ENCODE data around the gene FNDC11. TPM values are rescaled to one million over a fixed set of nuclear protein-coding genes. Genes with fewer than 3 reads are reported as not detected.

The FNDC11 gene
- total and polyA plus RNA-seq, 3 experiments from 2014 or later, result 0.13 to 0.26 TPM; not detected in 1

DNA sequence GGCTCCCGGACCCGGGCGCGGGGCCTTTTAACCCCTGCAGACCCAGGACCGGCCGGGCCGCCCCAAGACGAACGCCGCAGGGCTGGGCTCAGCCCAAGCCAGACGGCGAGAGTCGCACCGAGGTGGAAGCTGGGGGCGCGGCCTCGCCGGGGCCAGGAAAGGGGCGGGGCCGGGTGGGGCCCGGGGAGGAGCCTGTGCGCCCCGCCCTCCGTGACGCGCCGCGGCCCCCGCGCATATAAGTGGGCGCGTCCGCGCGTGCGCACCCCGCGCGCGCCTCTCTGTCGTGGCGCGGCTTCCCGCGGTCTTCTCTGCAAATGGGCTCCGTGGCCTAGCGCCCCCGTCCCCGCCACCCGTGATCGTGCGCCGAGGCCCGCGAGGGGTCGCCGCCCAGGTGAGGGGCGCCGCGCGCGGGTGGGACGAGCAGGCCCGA is 33.4 kb upstream of the FNDC11 start, which contains the start of gene PPDPF:
Gene PPDPF (plus strand): TSS at position 262 of the 430 bp plus-strand sequence. CDS start 544 bp downstream, outside the sequence.
- H3K9me3 ChIP-seq (ENCODE audit: low read length), result no peaks in the 10 kb centered on the region
- peaks cover 20% of the 10 kb centered on the region for H3K4me1 ChIP-seq (ENCODE audit: insufficient read depth, low read length)
- H3K27ac ChIP-seq (ENCODE audit: low read depth, low read length), result peak within 1 kb of the TSS; percentile 79
- peak within 1 kb of the TSS; percentile 70 for H3K4me3 ChIP-seq (ENCODE audit: low read length)
- peak; percentile 79 to 89 (median 84) for DNase-seq
- Mint-ChIP-seq H3K27ac (peak within 1 kb of the TSS; percentile 35 to 91 (median 76)), H3K4me3 (peak within 1 kb of the TSS; percentile 76 to 91 (median 81)), H3K4me1 (peaks cover 8 to 34% (median 10%) of the 10 kb centered on the region in 3 donors), H3K9me3 (peaks cover 0 to 4% (median 0%) of the 10 kb centered on the region in 5 donors), H3K27me3 (no peaks in the 10 kb centered on the region), H3K36me3 (peaks cover 5 to 25% (median 7%) of the 10 kb centered on the region in 3 donors)
- ChIA-PET POLR2A (interaction anchor here (0.7 to 3.1 kb wide), 19 partner anchors 9 to 726 kb away, joined by 3 to 31 read pairs (median 7); partner anchors contain the start of genes ARFRP1, GMEB2, HELZ2 and OPRL1), CTCF (interaction anchor here (1.0 to 3.1 kb wide), 7 partner anchors 17 to 460 kb away, joined by 3 to 24 read pairs (median 8); partner anchors contain the start of genes HELZ2, PTK6 and TPD52L2)
- no peaks in the 10 kb centered on the region for H3K27me3 ChIP-seq (ENCODE audit: insufficient read depth, low read length, poor library complexity, severe bottlenecking)
- H3K36me3 ChIP-seq (ENCODE audit: insufficient read depth, low read length), result peaks cover 14% of the 10 kb centered on the region

DNA sequence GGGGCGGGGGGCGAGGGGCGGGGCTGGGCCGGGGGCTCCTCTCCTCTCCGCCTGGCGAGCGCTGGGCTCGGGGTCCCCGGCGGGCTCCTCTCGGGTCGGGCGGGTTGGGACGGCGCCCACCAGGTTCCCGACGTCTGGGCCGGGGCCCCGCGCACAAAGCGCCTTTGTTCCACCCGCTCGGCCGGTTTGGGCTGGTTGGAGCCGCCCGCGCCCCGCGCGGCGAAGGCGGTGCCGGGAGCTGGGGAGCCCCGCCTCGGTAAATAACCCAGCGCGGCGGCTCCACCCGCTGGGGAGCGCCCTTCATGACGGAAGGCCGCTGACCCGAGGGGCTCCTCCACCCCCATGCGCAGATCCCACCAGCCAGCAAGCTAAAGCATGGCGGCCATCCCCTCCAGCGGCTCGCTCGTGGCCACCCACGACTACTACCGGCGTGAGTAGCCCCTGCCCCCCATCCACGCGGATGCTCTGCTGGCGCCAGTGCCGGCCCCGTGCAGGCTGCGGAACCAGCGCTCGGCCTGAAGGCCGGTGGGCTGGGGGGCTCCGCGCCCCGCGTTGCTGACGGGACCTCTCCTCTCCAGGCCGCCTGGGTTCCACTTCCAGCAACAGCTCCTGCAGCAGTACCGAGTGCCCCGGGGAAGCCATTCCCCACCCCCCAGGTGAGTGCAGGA is 32.9 kb upstream of the FNDC11 start:
- Mint-ChIP-seq H3K4me1 (peaks cover 8 to 34% (median 10%) of the 10 kb centered on the region in 3 donors), H3K27me3 (no peaks in the 10 kb centered on the region), H3K36me3 (peaks cover 5 to 25% (median 7%) of the 10 kb centered on the region in 3 donors), H3K4me3 (peak overlapping the region; percentile 76 to 87 (median 81)), H3K27ac (peak overlapping the region in 5 of 8 donors; percentile 35 to 90 (median 70)), H3K9me3 (peaks cover 0 to 3% (median 0%) of the 10 kb centered on the region in 5 donors)
- H3K27ac ChIP-seq (ENCODE audit: low read depth, low read length), result peak overlapping the region; percentile 79
- H3K36me3 ChIP-seq (ENCODE audit: insufficient read depth, low read length), result peaks cover 14% of the 10 kb centered on the region
- peak overlapping the region; percentile 70 for H3K4me3 ChIP-seq (ENCODE audit: low read length)
- peaks cover 20% of the 10 kb centered on the region for H3K4me1 ChIP-seq (ENCODE audit: insufficient read depth, low read length)
- DNase-seq, result peak; percentile 52 to 83 (median 62)
- CTCF ChIA-PET, result interaction anchor here (1.0 to 3.1 kb wide), 10 partner anchors 10 to 459 kb away, joined by 3 to 24 read pairs (median 6); partner anchors contain the start of genes HELZ2, PTK6, RTEL1 and TPD52L2
- H3K27me3 ChIP-seq (ENCODE audit: insufficient read depth, low read length, poor library complexity, severe bottlenecking), result no peaks in the 10 kb centered on the region
- H3K9me3 ChIP-seq (ENCODE audit: low read length), result no peaks in the 10 kb centered on the region
- POLR2A ChIA-PET, result interaction anchor here (0.6 to 3.1 kb wide), 23 partner anchors 8 to 727 kb away, joined by 3 to 31 read pairs (median 6); partner anchors contain the start of genes ARFRP1, GMEB2, HELZ2 and OPRL1

DNA sequence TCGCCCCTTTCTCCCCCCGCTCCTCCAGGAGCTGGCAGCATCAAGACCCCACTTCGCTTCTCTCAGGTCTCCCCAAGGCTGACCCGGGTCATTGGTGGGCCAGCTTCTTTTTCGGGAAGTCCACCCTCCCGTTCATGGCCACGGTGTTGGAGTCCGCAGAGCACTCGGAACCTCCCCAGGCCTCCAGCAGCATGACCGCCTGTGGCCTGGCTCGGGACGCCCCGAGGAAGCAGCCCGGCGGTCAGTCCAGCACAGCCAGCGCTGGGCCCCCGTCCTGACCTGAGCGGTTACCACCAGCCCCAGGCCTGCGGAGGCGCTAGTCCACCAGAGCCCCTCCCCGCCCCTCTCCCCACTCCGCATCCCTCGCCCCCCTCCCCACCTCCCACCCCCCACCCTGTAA is 32.4 kb upstream of the FNDC11 start:
- Histone ChIP-seq H3K4me1 (ENCODE audit: insufficient read depth, low read length) (peaks cover 20% of the 10 kb centered on the region), H3K27ac (ENCODE audit: low read depth, low read length) (peak overlapping the region; percentile 79), H3K27me3 (ENCODE audit: insufficient read depth, low read length, poor library complexity, severe bottlenecking) (no peaks in the 10 kb centered on the region), H3K9me3 (ENCODE audit: low read length) (no peaks in the 10 kb centered on the region), H3K4me3 (ENCODE audit: low read length) (peak overlapping the region; percentile 70), H3K36me3 (ENCODE audit: insufficient read depth, low read length) (peaks cover 14% of the 10 kb centered on the region)
- DNase-seq, result peak in 1 of 5 donors; percentile 49
- Mint-ChIP-seq H3K27me3 (no peaks in the 10 kb centered on the region), H3K4me1 (peaks cover 8 to 34% (median 10%) of the 10 kb centered on the region in 3 donors), H3K27ac (peak overlapping the region in 3 of 8 donors; percentile 35 to 91 (median 90)), H3K36me3 (peaks cover 5 to 25% (median 7%) of the 10 kb centered on the region in 3 donors), H3K4me3 (peak overlapping the region; percentile 76 to 87 (median 78)), H3K9me3 (peaks cover 0 to 3% (median 0%) of the 10 kb centered on the region in 5 donors)
- POLR2A ChIA-PET, result interaction anchor here (0.6 to 3.1 kb wide), 21 partner anchors 8 to 727 kb away, joined by 3 to 31 read pairs (median 7); partner anchors contain the start of genes ARFRP1, GMEB2, HELZ2 and PTK6
- CTCF ChIA-PET, result interaction anchor here (1.0 to 3.1 kb wide), 8 partner anchors 9 to 452 kb away, joined by 3 to 24 read pairs (median 8); partner anchors contain the start of genes PTK6, RTEL1 and TPD52L2

DNA sequence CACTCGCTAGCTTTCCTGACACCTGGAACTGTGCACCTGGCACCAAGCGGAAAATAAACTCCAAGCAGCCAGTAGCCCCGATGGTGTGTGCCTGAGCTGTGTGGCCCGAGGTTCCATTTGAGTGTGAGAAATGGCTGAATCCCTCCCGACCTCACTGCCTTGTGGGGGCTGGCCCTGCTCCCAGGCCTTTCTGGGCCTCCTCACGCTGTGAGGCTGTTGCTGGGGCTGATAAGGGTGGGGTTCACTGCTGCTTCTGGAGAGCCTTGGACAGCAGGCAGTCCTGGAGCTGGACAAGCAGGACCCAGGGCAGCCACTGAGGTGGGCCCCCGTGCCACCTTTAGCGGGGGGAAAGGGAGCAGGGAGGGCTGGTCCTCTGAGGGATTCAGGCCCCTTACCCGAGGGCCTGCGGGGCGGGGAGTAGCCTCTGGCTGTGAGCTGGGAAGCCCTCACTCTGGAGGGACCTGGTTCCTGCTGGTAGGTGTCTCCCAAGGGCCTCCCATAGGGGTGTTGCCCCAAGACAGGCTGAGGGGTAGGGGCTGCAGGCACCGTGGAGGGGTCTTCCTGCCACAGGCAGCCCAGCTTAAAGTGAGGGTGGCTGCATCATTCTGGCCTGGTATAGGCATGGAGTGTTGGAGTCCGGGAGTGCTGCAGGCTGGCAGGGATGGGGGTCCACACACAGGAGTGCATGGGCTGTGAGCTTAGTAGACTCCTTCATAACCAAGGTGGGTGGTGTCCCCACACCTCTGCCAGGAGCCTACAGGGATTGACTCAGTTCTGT is 31.7 kb upstream of the FNDC11 start:
- H3K27me3 Mint-ChIP-seq, result no peaks in the 10 kb centered on the region
- H3K4me3 Mint-ChIP-seq, result peak overlapping the region; percentile 56 to 74 (median 66)
- no peak overlapping the region for H3K27ac ChIP-seq (ENCODE audit: low read depth, low read length)
- peak in 1 of 5 donors; percentile 48 for DNase-seq
- H3K9me3 ChIP-seq (ENCODE audit: low read length), result no peaks in the 10 kb centered on the region
- H3K36me3 ChIP-seq (ENCODE audit: insufficient read depth, low read length), result peaks cover 14% of the 10 kb centered on the region
- no peak overlapping the region for H3K4me3 ChIP-seq (ENCODE audit: low read length)
- ChIA-PET CTCF (interaction anchor here (0.7 to 3.1 kb wide), 10 partner anchors 9 to 451 kb away, joined by 3 to 20 read pairs (median 3); partner anchors contain the start of genes PTK6 and RTEL1), POLR2A (interaction anchor here (0.6 to 3.1 kb wide), 8 partner anchors 12 to 435 kb away, joined by 3 to 31 read pairs (median 3); partner anchors contain the start of genes GMEB2, PTK6, STMN3 and TPD52L2)
- H3K9me3 Mint-ChIP-seq, result peaks cover 0 to 3% (median 0%) of the 10 kb centered on the region in 5 donors
- peaks cover 8 to 34% (median 10%) of the 10 kb centered on the region in 3 donors for H3K4me1 Mint-ChIP-seq
- H3K36me3 Mint-ChIP-seq, result peaks cover 5 to 25% (median 7%) of the 10 kb centered on the region in 3 donors
- peaks cover 20% of the 10 kb centered on the region for H3K4me1 ChIP-seq (ENCODE audit: insufficient read depth, low read length)
- peak overlapping the region in 6 of 8 donors; percentile 55 to 84 (median 74) for H3K27ac Mint-ChIP-seq
- H3K27me3 ChIP-seq (ENCODE audit: insufficient read depth, low read length, poor library complexity, severe bottlenecking), result no peaks in the 10 kb centered on the region

DNA sequence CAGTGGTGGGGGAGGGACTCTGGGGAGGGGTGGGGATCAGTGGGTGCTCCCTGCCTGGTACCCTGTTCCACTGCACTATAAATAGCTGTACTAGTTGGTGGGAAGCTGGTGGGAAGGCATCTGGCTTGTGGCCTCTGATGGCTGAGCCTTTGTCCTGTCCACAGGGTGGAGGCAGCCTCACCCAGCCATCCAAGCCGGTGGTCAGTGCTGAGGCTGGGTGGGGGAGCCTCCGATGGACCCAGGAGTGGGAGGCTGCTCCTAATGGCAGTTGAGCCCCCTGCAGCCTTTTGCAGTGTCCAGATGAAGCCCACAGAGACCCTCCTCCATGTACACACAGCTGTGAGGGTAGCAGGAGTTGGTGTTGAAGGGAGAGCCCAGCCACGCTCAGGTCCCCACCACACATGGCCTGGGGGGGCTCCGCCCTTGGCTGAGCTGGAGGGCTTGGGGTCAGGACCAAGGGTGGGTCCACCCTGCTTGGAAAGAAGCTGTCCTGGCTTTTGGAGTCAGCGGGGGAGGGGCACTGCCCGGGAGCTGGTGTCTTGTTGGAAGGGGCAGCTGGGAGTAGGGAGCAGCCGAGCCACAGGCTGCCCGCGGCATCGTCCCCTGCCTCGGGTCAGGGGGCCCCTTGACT is 30.9 kb upstream of the FNDC11 start:
- CTCF ChIA-PET, result interaction anchor here (1.1 to 2.4 kb wide), 5 partner anchors 11 to 119 kb away, joined by 3 to 17 read pairs (median 3); partner anchors contain the start of gene PTK6
- peaks cover 8 to 36% (median 10%) of the 10 kb centered on the region in 3 donors for H3K4me1 Mint-ChIP-seq
- peak in 1 of 5 donors; percentile 49 for DNase-seq
- H3K36me3 Mint-ChIP-seq, result peaks cover 2 to 25% (median 7%) of the 10 kb centered on the region in 3 donors
- H3K27me3 ChIP-seq (ENCODE audit: insufficient read depth, low read length, poor library complexity, severe bottlenecking), result no peaks in the 10 kb centered on the region
- H3K4me3 Mint-ChIP-seq, result peak overlapping the region in 6 of 7 donors; percentile 57 to 76 (median 67)
- H3K27me3 Mint-ChIP-seq, result no peaks in the 10 kb centered on the region
- H3K27ac Mint-ChIP-seq, result peak overlapping the region in 1 of 8 donors; percentile 77
- H3K27ac ChIP-seq (ENCODE audit: low read depth, low read length), result no peak overlapping the region
- H3K9me3 Mint-ChIP-seq, result peaks cover 0 to 3% (median 0%) of the 10 kb centered on the region in 5 donors
- POLR2A ChIA-PET, result interaction anchor here (0.6 to 3.1 kb wide), 8 partner anchors 11 to 342 kb away, joined by 3 to 31 read pairs (median 3); partner anchors contain the start of genes GMEB2, PTK6, RTEL1 and STMN3
- peaks cover 20% of the 10 kb centered on the region for H3K4me1 ChIP-seq (ENCODE audit: insufficient read depth, low read length)
- no peaks in the 10 kb centered on the region for H3K9me3 ChIP-seq (ENCODE audit: low read length)
- H3K36me3 ChIP-seq (ENCODE audit: insufficient read depth, low read length), result peaks cover 14% of the 10 kb centered on the region
- no peak overlapping the region for H3K4me3 ChIP-seq (ENCODE audit: low read length)

DNA sequence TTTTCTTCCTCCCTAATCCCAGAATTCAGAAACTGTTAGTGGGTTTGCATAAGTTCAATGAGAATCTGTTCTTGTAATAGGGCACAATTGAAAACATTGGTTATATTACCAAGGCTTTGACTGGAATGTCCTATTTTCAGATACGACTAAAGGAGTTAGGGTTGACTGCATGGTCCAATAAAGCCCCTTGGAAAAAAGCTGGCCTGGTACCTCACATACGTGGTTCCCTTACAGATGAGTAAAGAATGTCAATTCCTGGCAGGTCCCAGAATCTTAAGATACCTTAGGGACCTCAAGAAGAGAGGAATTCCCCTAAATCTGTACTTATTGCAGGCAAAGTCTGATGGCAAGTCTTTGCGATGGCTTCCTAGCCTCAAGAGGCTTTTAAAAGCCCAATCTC is 28.8 kb upstream of the FNDC11 start:
- Mint-ChIP-seq H3K27me3 (no peaks in the 10 kb centered on the region), H3K4me1 (peaks cover 5 to 28% (median 10%) of the 10 kb centered on the region in 3 donors)
- CTCF ChIA-PET, result no interaction called here

More for the DNA sequence above, 28.8 kb upstream of the FNDC11 start:
- Mint-ChIP-seq H3K36me3 (peaks cover 2 to 25% (median 7%) of the 10 kb centered on the region in 3 donors), H3K9me3 (peaks cover 0 to 3% (median 0%) of the 10 kb centered on the region in 5 donors), H3K27ac (peak overlapping the region in 1 of 8 donors; percentile 77), H3K4me3 (peak overlapping the region in 1 of 7 donors; percentile 84)
- Histone ChIP-seq H3K4me3 (ENCODE audit: low read length) (no peak overlapping the region), H3K27me3 (ENCODE audit: insufficient read depth, low read length, poor library complexity, severe bottlenecking) (no peaks in the 10 kb centered on the region), H3K27ac (ENCODE audit: low read depth, low read length) (no peak overlapping the region), H3K36me3 (ENCODE audit: insufficient read depth, low read length) (peaks cover 14% of the 10 kb centered on the region), H3K4me1 (ENCODE audit: insufficient read depth, low read length) (peaks cover 14% of the 10 kb centered on the region), H3K9me3 (ENCODE audit: low read length) (no peaks in the 10 kb centered on the region)
- POLR2A ChIA-PET, result interaction anchor here (0.6 kb wide), 1 partner anchor 14 kb away, joined by 6 read pairs; no protein-coding TSS in a partner anchor
- no peak for DNase-seq
